ENCODE data around the gene NRF1.

- TF ChIP-seq CTCF (IDR thresholded peaks at IDR 0.05) (no peak), EP300 (IDR thresholded peaks at IDR 0.05) (no peak)
These were observed 175.5 kb downstream of the NRF1 start for GRCh38 chr7:129786825-129787563.

Data from ovary (tissue), 3 donors.